Measurements from ENCODE around the gene ELL2. TPM values are rescaled to one million over a fixed set of nuclear protein-coding genes. Genes with fewer than 3 reads are reported as not detected.

The ELL2 gene
- total RNA-seq, 3 donors from 2014 or later (not counting 1 experiment from before 2014, with no cell fraction given) = 52.8 to 78.2 (median 69.4) TPM

DNA sequence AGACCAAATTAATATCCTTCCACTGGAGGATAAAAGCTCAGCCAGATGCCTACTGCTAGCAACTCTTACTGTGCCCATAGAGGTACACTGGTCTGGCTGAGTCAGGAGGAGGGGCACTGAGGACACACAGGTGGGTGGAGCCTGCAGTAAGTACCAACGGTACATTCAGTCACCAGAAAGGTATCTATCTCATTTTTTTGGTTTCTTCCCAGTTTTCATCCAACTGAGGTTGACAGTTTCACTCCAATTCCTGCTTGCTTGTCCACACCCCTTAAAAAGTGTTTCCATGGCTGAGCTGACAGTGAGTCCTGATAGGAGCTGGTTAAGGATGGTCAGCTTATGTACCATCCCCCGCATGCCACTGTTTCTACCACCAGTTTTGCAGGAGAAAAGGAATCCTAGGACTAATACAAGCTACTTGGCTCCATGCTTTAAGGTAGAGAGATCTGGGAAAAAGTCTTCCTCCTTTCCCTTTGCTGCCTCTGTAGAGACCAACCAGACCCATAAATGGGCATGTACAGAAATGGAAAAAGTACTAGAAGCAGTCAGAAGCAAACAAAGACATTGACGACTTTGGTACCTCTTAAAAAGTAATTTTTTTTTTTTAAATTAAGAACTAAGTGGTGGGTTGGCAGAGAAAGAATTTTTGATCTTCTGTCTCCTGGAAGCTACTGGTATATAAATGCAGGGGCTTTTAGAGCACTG, 3.2 kb downstream of the ELL2 start:
- no peak overlapping the region for H3K4me3 ChIP-seq (ENCODE audit: low read length)
- H3K27ac Mint-ChIP-seq = no peak overlapping the region
- no peaks in the 10 kb centered on the region for H3K9me3 Mint-ChIP-seq
- TF ChIP-seq, protein P1, sequence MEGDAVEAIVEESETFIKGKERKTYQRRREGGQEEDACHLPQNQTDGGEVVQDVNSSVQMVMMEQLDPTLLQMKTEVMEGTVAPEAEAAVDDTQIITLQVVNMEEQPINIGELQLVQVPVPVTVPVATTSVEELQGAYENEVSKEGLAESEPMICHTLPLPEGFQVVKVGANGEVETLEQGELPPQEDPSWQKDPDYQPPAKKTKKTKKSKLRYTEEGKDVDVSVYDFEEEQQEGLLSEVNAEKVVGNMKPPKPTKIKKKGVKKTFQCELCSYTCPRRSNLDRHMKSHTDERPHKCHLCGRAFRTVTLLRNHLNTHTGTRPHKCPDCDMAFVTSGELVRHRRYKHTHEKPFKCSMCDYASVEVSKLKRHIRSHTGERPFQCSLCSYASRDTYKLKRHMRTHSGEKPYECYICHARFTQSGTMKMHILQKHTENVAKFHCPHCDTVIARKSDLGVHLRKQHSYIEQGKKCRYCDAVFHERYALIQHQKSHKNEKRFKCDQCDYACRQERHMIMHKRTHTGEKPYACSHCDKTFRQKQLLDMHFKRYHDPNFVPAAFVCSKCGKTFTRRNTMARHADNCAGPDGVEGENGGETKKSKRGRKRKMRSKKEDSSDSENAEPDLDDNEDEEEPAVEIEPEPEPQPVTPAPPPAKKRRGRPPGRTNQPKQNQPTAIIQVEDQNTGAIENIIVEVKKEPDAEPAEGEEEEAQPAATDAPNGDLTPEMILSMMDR (IDR thresholded peaks at IDR 0.05) = no peak
- DNase-seq (peak in 1 of 2 donors; percentile 12), ATAC-seq (no peak)
- H3K9me3 ChIP-seq (ENCODE audit: control insufficient read depth, insufficient read depth, low read length) = no peaks in the 10 kb centered on the region
- peaks cover 30% of the 10 kb centered on the region for H3K4me1 ChIP-seq (ENCODE audit: control insufficient read depth, insufficient read depth, low read length)
- H3K36me3 Mint-ChIP-seq = no peaks in the 10 kb centered on the region
- no peaks in the 10 kb centered on the region for H3K27me3 ChIP-seq (ENCODE audit: control insufficient read depth, insufficient read depth, low read length)
- 83% methylated on average over 3 of the region's 3 CpGs for WGBS (ENCODE audit: insufficient coverage)
- H3K27me3 Mint-ChIP-seq (ENCODE audit: low read depth in 2 of 2) = peaks cover 10 to 14% of the 10 kb centered on the region in 2 donors
- intact Hi-C loops (cut with micrococcal nuclease) = no loop called here
- no peaks in the 10 kb centered on the region for H3K36me3 ChIP-seq (ENCODE audit: control insufficient read depth, insufficient read depth, low read length)
- no peak overlapping the region for H3K27ac ChIP-seq (ENCODE audit: low read length)
- H3K4me1 Mint-ChIP-seq = peaks cover 31 to 32% of the 10 kb centered on the region in 2 donors
- H3K4me3 Mint-ChIP-seq = no peak overlapping the region

DNA sequence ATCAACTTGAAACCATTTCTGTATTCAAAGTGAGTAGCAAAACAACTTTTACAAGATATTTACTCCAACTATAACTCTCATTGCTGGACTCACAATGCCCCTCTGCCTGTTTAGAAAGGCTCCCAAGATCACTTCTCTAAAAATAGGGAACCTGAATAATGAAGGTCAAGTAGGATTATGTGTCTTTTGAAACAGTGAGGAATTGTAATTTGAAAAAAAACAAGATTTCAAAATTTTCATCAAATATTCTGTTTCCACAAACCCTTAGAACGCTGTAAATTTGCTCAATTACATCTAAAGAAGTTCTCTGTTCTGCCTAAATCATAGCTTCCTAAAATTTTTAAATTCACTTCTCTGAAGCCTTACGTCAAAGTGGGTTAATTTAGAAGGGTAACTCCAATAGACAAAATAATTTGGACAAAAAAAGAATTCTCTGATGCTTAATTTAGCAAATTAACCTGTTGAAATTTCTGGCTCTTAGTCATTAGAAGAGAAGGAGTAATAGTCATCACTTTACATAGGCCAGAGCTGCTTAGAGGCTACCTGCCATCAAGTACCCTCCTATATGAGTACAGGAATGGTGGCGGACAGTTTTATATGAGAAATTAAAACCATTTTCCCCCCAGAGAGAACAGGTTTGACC, 4.0 kb downstream of the ELL2 start:
- WGBS (ENCODE audit: insufficient coverage) = 88% methylated on average over 2 of the region's 3 CpGs
- no peak overlapping the region for H3K27ac Mint-ChIP-seq
- peaks cover 31 to 32% of the 10 kb centered on the region in 2 donors for H3K4me1 Mint-ChIP-seq
- TF ChIP-seq, protein P1 (IDR thresholded peaks at IDR 0.05) = no peak
- Histone ChIP-seq H3K4me3 (ENCODE audit: low read length) (no peak overlapping the region), H3K4me1 (ENCODE audit: control insufficient read depth, insufficient read depth, low read length) (peaks cover 30% of the 10 kb centered on the region), H3K27ac (ENCODE audit: low read length) (no peak overlapping the region), H3K36me3 (ENCODE audit: control insufficient read depth, insufficient read depth, low read length) (no peaks in the 10 kb centered on the region), H3K27me3 (ENCODE audit: control insufficient read depth, insufficient read depth, low read length) (no peaks in the 10 kb centered on the region), H3K9me3 (ENCODE audit: control insufficient read depth, insufficient read depth, low read length) (no peaks in the 10 kb centered on the region)
- H3K9me3 Mint-ChIP-seq = no peaks in the 10 kb centered on the region
- H3K36me3 Mint-ChIP-seq = no peaks in the 10 kb centered on the region
- H3K27me3 Mint-ChIP-seq (ENCODE audit: low read depth in 2 of 2) = peaks cover 10 to 14% of the 10 kb centered on the region in 2 donors
- DNase-seq = no peak
- peak overlapping the region; percentile 26 for H3K4me3 Mint-ChIP-seq
- intact Hi-C loops (cut with micrococcal nuclease) = no loop called here
- no peak for ATAC-seq

DNA sequence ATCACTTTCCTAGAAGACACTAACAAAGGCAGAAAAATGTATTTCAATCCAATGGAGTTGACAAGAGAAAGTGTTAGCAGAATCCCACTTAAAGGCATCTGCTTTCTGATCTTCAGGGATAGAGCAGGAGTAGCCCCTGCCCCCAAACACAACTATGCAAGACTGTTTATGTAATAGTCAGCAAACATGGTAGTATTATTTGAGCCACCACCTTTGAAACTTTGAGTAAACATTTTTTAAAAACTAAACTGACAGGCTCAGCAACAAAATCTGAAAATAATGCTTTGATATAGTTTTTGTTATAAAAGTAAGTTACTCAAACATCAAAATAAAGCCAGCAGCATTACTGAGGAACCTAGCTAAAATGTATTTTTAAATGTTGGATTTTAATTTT, 4.8 kb downstream of the ELL2 start:
- peaks cover 24% of the 10 kb centered on the region in 2 donors for H3K4me1 Mint-ChIP-seq

More for the DNA sequence above, 4.8 kb downstream of the ELL2 start:
- Histone ChIP-seq H3K27me3 (ENCODE audit: control insufficient read depth, insufficient read depth, low read length) (no peaks in the 10 kb centered on the region), H3K4me3 (ENCODE audit: low read length) (no peak overlapping the region), H3K27ac (ENCODE audit: low read length) (no peak overlapping the region), H3K4me1 (ENCODE audit: control insufficient read depth, insufficient read depth, low read length) (peaks cover 22% of the 10 kb centered on the region), H3K9me3 (ENCODE audit: control insufficient read depth, insufficient read depth, low read length) (no peaks in the 10 kb centered on the region), H3K36me3 (ENCODE audit: control insufficient read depth, insufficient read depth, low read length) (no peaks in the 10 kb centered on the region)
- no peak overlapping the region for H3K4me3 Mint-ChIP-seq
- no peak for DNase-seq
- H3K36me3 Mint-ChIP-seq = no peaks in the 10 kb centered on the region
- no peak overlapping the region for H3K27ac Mint-ChIP-seq
- ATAC-seq = no peak
- no peaks in the 10 kb centered on the region for H3K9me3 Mint-ChIP-seq
- peaks cover 8 to 10% of the 10 kb centered on the region in 2 donors for H3K27me3 Mint-ChIP-seq (ENCODE audit: low read depth in 2 of 2)
- intact Hi-C loops (cut with micrococcal nuclease) = no loop called here
- TF ChIP-seq, protein P1 (IDR thresholded peaks at IDR 0.05) = no peak

Measured in natural killer cell (primary cell).